ENCODE results near the gene ANKMY2.

- TF ChIP-seq EZH2phosphoT487 (IDR thresholded peaks at IDR 0.05; ENCODE audit: borderline replicate concordance, low read length) (no peak), CTCF (IDR thresholded peaks at IDR 0.05; ENCODE audit: low read depth, low read length, poor library complexity, severe bottlenecking) (no peak)
These were observed 94.9 kb downstream of the ANKMY2 start for GRCh38 chr7:16550671-16551070.

Measured in DOHH2 (cell line).